HG02763 (cell line): ENCODE data around the gene COL4A3.

Experiments used
- ATAC-seq: cut with Tn5 transposase; IDR thresholded peaks from one replicate; pipeline ENCODE4 v1.9.1; 2021; ENCODE audit warnings: mild to moderate bottlenecking, moderate library complexity; ENCODE audit not compliant: unreplicated experiment

The COL4A3 gene

DNA sequence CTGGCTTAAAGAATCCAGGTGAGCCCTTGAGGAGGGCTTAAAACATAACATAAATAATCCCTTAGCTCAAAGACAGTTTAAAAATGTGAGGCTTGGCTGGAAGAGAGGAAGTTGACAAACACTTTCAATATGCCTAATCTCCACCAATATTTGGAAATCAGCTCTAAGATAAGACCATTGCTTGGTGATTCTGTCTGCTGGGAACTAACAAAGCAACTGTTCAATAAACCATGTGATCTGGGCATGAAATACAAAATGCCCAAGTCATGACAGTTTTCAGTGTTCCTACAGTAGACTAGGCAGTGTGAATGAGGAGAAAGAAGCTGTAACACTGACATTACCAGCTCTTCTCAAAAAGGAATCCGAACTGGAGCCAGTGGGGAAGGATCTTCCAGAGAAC is 171.3 kb downstream of the COL4A3 start:
- no peak for ATAC-seq

DNA sequence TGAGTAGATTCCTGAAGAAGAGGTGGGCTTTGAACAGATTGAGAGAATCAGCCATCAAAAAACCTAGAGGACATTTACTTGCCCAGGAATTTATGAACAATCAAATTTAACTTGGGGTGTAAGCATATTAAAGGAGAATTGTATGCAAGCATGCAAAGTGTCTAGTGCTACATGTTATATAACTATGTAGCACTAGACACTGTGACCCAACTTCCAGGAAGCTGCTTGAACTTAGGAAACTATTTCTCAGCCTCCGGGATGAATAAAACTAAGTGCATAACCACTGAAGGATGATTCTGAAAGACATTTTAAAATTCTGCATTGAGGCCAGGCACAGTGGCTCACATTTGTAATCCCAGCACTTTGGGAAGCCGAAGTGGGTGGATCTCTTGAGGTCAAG is 173.0 kb downstream of the COL4A3 start:
- no peak for ATAC-seq

- ATAC-seq = no peak
These were observed 174.7 kb downstream of the COL4A3 start for GRCh38 chr2:227339098-227339599.

- no peak for ATAC-seq
These were observed 175.7 kb downstream of the COL4A3 start for GRCh38 chr2:227340106-227340505.

GRCh38 chr2:227341553-227341952 is 177.1 kb downstream of the COL4A3 start:
- no peak for ATAC-seq

DNA sequence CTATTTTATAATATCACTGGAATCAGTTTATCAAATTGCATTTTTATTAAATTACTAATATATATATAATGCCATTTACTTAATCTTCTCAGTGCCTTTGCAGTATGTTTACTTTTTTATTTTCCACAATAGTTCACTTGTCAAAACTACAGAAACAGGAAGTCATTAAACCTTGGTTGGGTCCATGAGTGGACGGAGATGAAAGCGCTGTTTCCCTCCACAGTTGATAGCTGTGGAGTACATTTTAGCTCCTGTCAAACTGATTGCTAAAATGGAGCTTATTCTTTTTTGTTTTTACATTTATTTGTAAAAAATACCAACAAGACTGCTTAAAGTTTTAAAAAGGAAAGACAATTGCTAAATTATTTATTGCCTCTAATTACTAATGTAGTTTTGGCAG is 179.8 kb downstream of the COL4A3 start:
- ATAC-seq = no peak

- no peak for ATAC-seq
These were observed 182.7 kb downstream of the COL4A3 start for GRCh38 chr2:227347117-227347516.

DNA sequence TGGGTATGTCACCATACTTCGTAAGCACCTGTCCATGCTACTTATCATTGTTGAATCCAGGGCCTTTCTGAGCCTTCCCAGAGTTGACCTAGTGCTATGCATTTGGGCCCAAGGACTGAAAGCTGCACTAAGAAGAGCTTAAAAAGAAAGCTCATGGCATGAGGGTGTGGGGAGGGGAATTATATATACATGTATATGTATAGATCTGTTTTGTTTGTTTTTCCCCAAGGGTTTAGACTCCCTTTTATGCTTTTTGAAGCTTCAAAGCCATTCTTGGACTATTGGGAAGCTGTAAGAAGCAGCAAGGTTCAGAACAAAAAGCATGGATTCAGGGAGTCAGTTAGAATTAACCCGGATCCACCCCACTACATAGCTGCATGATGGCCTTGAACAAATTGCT is 183.9 kb downstream of the COL4A3 start:
- ATAC-seq = no peak

GRCh38 chr2:227349989-227350612 is 185.7 kb downstream of the COL4A3 start:
- ATAC-seq = no peak

- ATAC-seq = peak; percentile 77
These were observed 187.2 kb downstream of the COL4A3 start for GRCh38 chr2:227351639-227352038.

DNA sequence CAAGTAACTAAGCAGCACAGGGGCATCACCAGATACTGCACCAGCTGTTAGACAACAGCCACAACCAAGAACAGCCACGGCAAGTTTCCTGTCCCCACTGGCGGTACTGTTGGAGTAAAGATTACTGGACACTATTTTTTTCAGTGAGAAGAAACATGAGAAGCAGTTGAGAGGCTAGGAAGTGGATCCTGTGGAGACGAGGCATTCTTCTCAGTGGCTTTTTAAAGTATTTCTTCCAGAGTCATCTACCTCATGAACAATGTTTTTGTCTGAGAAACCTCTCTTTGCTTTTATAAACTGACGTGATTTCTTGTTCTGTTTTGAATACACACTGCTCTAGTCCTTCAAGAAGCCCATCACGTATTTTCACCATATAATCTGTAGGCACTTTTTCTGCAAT is 195.9 kb downstream of the COL4A3 start:
- ATAC-seq = no peak

GRCh38 chr2:227363756-227364155 is 199.3 kb downstream of the COL4A3 start:
- ATAC-seq = no peak
